Activated T-helper 17 cell treated with anti-CD3 and anti-CD28 coated beads, Interleukin-2, amount 50 U/mL, for 72 hours (primary cell): Measurements from ENCODE around the gene TBX21. TPM values are rescaled to one million over a fixed set of nuclear protein-coding genes. Genes with fewer than 3 reads are reported as not detected.
A peak's percentile ranks its signal among the peaks of the same experiment; 100 is the strongest.

Experiments used
- ATAC-seq: fragments of 150-1000 bp; cut with Tn5 transposase; replicated peaks from 2 replicates; pipeline ENCODE4 v1.10.0; 2021; ENCODE audit warnings: mild to moderate bottlenecking, moderate library complexity
- H3K27ac Mint-ChIP-seq: one replicate; pipeline ENCODE4 v1.8.0; 2022; ENCODE audit warnings: mixed read lengths
- H3K27me3 Mint-ChIP-seq: one replicate; pipeline ENCODE4 v1.8.0; 2022; ENCODE audit warnings: mixed read lengths
- H3K36me3 Mint-ChIP-seq: one replicate; pipeline ENCODE4 v1.8.0; 2022; ENCODE audit warnings: low read depth, mild to moderate bottlenecking, mixed read lengths
- H3K4me1 Mint-ChIP-seq: one replicate; pipeline ENCODE4 v1.8.0; 2022; ENCODE audit warnings: mixed read lengths
- H3K4me3 Mint-ChIP-seq: one replicate; pipeline ENCODE4 v1.8.0; 2022; ENCODE audit warnings: mild to moderate bottlenecking, mixed read lengths
- H3K9me3 Mint-ChIP-seq: one replicate; pipeline ENCODE4 v1.8.0; 2022; ENCODE audit warnings: mixed read lengths
- total RNA-seq, 2 donors: library from RNA; stranded (reverse); gene quantifications; one replicate each; pipeline ENCODE4 v1.2.3, GENCODE V29; 2022

TBX21 gene
- total RNA-seq, 2 donors from 2014 or later = 19.9 to 30.5 TPM

DNA sequence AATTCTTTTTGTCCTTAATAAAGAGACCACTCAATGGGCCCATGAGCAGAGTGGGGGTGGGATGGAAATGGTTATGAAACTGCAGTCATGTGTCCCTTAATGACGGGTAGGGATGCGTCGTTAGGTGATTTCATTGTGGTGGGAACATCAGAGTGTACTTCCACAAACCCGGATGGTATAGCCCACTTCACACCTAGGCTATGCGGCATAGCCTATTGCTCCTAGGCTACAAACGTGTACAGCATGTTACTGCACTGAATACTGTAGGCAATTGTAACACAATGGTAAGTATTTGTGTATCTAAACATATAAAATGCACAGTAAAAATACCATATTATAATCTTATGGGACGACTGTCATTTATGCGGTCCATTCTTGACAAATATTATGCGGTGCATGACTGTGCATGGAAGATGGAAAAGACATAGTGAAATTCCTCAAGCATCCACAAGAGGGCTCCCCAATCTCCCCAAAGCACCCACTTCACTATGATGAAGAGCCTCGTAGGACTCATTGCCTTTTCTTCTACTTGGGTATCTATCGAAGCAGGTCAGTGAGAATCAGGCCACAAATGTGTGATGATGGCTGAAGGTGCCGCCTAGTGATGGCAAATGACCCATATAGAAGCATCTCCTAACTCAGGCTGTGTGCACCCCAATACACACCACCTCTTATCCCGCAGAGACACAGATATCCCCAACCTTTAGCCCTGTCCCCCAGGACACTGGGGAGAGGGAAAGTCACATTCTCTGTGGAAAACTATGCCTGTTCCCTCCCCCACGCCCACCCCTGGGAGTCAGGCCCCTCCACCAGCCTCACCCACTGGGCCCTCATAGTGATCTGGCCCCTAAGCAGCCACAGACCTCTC, 43.5 kb downstream of the TBX21 start:
- Mint-ChIP-seq H3K27ac (no peak overlapping the region), H3K27me3 (peaks cover 38% of the 10 kb centered on the region), H3K4me3 (no peak overlapping the region), H3K9me3 (no peaks in the 10 kb centered on the region), H3K4me1 (no peaks in the 10 kb centered on the region), H3K36me3 (no peaks in the 10 kb centered on the region)
- ATAC-seq = peak; percentile 90

DNA sequence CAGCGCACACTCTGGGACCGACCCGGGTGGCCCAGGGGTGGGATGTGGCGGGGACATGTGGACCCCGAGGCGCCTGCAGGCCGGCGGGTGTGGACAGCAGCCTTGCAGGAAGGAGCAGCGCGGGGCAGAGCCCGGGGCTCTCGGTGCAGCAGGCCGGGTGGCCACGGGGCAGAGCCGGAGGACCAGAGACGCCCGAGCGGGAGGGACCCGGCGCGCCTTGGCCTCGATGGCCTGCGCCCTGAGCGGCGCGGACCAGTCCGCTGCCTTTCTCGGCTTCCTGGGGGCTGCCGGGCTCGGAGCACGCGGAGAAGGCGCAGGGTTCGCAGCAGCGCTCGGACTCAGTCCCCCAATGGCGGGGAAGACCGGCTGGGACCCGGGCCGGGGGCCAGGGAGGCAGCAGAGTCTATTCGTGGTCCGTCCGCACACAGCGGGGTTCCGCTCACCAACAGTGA, 45.2 kb downstream of the TBX21 start:
- Mint-ChIP-seq H3K4me1 (no peaks in the 10 kb centered on the region), H3K27me3 (peaks cover 42% of the 10 kb centered on the region), H3K36me3 (no peaks in the 10 kb centered on the region), H3K9me3 (no peaks in the 10 kb centered on the region), H3K27ac (no peak overlapping the region), H3K4me3 (no peak overlapping the region)
- no peak for ATAC-seq

DNA sequence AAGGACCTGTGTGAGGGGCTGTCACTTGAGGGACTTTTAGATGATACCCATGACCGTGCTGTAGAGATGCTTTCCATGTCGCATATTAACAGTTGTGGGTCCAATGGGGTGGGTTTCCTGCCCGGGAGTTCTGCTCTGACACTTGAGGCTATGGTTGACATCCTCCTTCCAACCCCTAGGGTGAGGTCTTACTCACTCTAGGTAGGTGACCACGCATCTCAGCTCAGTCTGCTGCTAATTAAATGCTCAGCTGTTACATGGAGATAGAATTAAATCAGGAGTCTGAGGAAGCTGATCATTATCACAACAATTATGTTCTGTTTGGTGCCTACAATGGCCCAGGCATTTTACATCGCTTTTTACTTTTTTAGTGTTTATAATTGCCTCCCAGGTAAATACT, 48.4 kb downstream of the TBX21 start:
- Mint-ChIP-seq H3K9me3 (no peaks in the 10 kb centered on the region), H3K36me3 (no peaks in the 10 kb centered on the region), H3K4me1 (no peaks in the 10 kb centered on the region), H3K27ac (no peak overlapping the region), H3K27me3 (peaks cover 39% of the 10 kb centered on the region), H3K4me3 (no peak overlapping the region)
- ATAC-seq = no peak

DNA sequence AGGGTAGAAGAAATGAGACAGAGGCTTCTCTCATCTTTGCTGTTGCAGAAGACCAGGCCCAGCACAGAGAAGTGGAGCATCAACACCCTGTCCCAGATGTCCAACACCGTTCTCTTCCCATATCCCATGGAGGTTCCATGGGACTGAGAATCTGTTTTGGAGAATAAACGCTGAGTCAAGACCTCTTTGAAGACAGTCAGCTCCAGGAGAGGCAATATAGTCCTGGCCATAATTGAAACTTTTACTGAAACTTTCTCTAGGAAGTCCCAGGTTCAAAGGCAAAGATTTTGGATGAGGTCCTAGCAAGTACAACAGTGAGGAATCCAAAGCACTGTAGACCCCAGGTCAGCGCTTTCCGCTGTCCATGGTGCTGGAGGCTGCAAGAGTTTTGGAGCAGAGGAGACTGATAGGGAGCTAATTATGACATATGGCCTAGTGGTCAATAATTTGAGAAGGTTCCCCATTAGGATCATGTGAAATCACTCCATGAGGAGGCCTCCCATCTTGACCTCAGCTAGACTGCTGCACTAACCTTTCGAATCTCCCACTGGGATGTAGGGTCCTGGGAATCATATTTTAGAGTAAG, 52.6 kb downstream of the TBX21 start:
- Mint-ChIP-seq H3K9me3 (no peaks in the 10 kb centered on the region), H3K36me3 (no peaks in the 10 kb centered on the region), H3K4me1 (no peaks in the 10 kb centered on the region), H3K4me3 (no peak overlapping the region), H3K27me3 (peaks cover 39% of the 10 kb centered on the region), H3K27ac (no peak overlapping the region)
- no peak for ATAC-seq

DNA sequence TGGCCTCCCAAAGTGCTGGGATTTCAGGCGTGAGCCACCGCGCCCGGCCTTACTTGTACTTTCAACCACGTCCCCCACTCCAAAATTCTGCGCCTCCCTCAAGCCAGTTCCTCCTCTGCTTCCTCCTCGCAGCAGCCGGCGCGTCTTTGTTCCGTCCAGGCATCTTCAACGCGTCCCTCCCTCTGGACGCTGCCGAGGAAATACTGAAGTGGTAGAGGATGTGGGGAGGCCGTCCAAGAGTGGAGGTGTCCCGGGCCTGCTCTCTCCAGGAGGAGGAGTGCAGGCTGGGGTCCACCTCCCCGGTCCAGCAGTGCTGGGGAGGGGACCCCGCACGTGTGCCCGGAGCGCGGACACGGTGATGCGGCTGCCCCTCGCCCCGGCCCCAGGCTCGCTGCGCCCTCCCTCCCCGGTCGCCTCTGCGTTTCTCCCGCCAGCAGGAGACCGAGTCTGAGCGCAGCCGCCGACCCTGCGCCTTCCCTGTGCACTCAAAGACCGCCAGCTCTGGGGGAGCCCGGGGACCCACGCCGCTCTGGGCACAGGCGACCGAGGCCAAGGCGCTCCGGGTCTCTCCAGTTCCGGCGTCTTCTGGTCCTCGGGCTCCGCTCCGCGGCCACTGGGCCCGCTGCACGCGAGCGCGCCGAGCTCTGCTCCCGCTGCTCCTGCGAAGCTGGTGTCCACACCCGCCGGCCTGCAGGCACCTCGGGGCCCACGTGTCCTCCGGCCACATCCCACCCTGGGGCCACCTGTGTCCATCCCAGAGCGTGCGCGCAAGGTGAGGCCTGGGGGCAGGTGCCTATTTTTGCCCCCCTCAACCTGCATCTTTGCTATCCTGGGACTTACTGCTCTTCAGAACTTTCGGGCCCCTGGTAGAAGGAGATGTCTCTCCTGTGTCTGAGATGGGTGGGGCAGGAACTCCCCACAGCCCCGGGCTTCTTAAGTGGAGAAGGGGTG, 56.9 kb downstream of the TBX21 start:
- peak; percentile 97 for ATAC-seq
- H3K4me3 Mint-ChIP-seq = peak overlapping the region; percentile 70
- no peak overlapping the region for H3K27ac Mint-ChIP-seq
- H3K27me3 Mint-ChIP-seq = peaks cover 44% of the 10 kb centered on the region
- no peaks in the 10 kb centered on the region for H3K36me3 Mint-ChIP-seq
- H3K4me1 Mint-ChIP-seq = no peaks in the 10 kb centered on the region
- no peaks in the 10 kb centered on the region for H3K9me3 Mint-ChIP-seq

DNA sequence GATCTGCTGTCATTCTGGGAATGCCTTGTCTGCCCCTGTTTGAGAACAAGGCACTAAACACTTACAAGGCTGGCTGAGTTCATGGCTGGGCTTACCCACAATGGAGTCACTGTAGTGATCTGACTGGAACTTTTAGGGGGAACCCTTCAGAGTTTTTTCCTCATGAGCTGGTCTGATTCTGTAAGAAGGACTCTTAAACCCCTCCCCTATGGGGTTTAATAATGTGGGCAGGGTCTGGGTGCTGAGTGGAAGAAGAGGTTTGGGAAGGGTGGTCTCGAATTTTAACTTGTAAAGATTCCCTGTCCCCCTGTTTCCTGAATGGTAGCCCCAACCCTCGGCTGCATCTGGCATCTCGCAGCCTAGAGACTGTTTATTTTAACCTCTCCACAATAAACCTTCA, 58.0 kb downstream of the TBX21 start:
- peak overlapping the region; percentile 46 for H3K27ac Mint-ChIP-seq
- ATAC-seq = no peak
- no peaks in the 10 kb centered on the region for H3K36me3 Mint-ChIP-seq
- peak overlapping the region; percentile 70 for H3K4me3 Mint-ChIP-seq
- H3K9me3 Mint-ChIP-seq = no peaks in the 10 kb centered on the region
- peaks cover 48% of the 10 kb centered on the region for H3K27me3 Mint-ChIP-seq
- no peaks in the 10 kb centered on the region for H3K4me1 Mint-ChIP-seq

DNA sequence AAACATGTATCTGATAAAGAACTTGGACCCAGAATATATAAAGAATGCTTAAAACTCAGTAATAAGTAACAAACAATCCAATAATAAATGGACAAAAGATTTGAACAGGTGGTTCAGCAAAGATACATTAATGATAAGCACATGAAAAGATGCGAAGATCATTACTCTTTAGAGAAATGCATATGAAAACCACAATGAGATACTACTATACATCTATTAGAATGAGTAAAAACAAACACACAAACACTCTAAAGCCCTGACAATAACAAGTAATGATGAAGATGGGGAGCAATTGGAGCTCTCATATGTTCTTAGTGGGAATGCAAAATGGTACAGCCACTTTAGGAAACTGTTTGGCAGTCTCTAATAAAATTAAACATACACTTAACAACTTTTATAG, 59.4 kb downstream of the TBX21 start:
- H3K36me3 Mint-ChIP-seq = no peaks in the 10 kb centered on the region
- no peak for ATAC-seq
- H3K27me3 Mint-ChIP-seq = peaks cover 50% of the 10 kb centered on the region
- H3K27ac Mint-ChIP-seq = no peak overlapping the region
- H3K9me3 Mint-ChIP-seq = no peaks in the 10 kb centered on the region
- H3K4me1 Mint-ChIP-seq = no peaks in the 10 kb centered on the region
- H3K4me3 Mint-ChIP-seq = no peak overlapping the region

DNA sequence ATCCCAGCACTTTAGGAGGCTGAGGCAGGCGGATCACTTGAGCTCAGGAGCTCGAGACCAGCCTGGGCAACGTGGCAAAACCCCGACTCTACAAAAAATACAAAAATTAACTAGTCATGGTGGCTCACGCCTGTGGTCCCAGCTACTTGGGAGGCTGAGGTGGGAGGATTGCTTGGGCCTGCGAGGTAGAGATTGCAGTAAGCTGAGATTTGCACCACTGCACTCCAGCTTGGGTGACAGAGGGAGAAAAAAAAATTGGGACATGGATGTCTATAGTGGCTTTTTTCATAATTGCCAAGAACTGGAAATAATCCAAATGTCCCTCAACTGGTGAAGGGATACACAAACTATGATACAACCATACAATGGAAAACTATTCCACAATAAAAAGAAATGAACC, 59.9 kb downstream of the TBX21 start:
- peaks cover 51% of the 10 kb centered on the region for H3K27me3 Mint-ChIP-seq
- H3K4me3 Mint-ChIP-seq = no peak overlapping the region
- H3K27ac Mint-ChIP-seq = no peak overlapping the region
- no peaks in the 10 kb centered on the region for H3K36me3 Mint-ChIP-seq
- no peaks in the 10 kb centered on the region for H3K9me3 Mint-ChIP-seq
- no peak for ATAC-seq
- H3K4me1 Mint-ChIP-seq = no peaks in the 10 kb centered on the region

Other genes with a start within 250 kb of the TBX21 start
- gene NPEPPS, start 202.1 kb upstream of the TBX21 start, total RNA-seq = 100 to 1,000 TPM; 105 to 289 TPM
- 100 to 1,000 TPM; 451 to 724 TPM for gene KPNB1, start 83.3 kb upstream of the TBX21 start, total RNA-seq
- gene TBKBP1, start 39.1 kb upstream of the TBX21 start, total RNA-seq = 10 to 100 TPM in 1 of 2 donors, 1 to 10 TPM in 1; 6.3 to 10.2 TPM
- gene OSBPL7, start 88.6 kb downstream of the TBX21 start, total RNA-seq = 10 to 100 TPM; 11.6 to 14.4 TPM
- gene MRPL10, start 98.3 kb downstream of the TBX21 start, total RNA-seq = 10 to 100 TPM; 58.0 to 58.8 TPM
- under 1 TPM; 0.58 to 0.61 TPM for gene LRRC46, start 98.4 kb downstream of the TBX21 start, total RNA-seq
- gene SCRN2, start 108.0 kb downstream of the TBX21 start, total RNA-seq = 10 to 100 TPM; 21.2 to 21.8 TPM
- gene SP6, start 117.9 kb downstream of the TBX21 start, total RNA-seq = under 1 TPM in 1 of 2 donors, not detected in 1; 0.21 TPM
- gene SP2, start 163.0 kb downstream of the TBX21 start, total RNA-seq = 10 to 100 TPM; 23.7 to 24.2 TPM
- gene PNPO, start 208.3 kb downstream of the TBX21 start, total RNA-seq = 10 to 100 TPM; 18.0 to 33.7 TPM
- not detected for gene PRR15L, start 224.6 kb downstream of the TBX21 start, total RNA-seq
- gene CDK5RAP3, start 237.9 kb downstream of the TBX21 start, total RNA-seq = 100 to 1,000 TPM; 139 to 216 TPM